IPS DF 4.7 (cell line): ENCODE measurements around the gene DPP6.

Source experiments
- DNase-seq: peaks from one replicate; pipeline ENCODE4 v3.0.0-alpha.2; 2013; ENCODE audit warnings: low spot score; ENCODE audit errors: extremely low read depth

DPP6 gene

GRCh38 chr7:154231732-154232131 lies 179.5 kb downstream of the DPP6 start:
- no peak for DNase-seq

- no peak for DNase-seq
These were observed 180.5 kb downstream of the DPP6 start for GRCh38 chr7:154232700-154233099.

- DNase-seq = no peak
These were observed 189.8 kb downstream of the DPP6 start for GRCh38 chr7:154241988-154242387.

- no peak for DNase-seq
These were observed 190.5 kb downstream of the DPP6 start for GRCh38 chr7:154242709-154243108.

- no peak for DNase-seq
These were observed 199.8 kb downstream of the DPP6 start for GRCh38 chr7:154252046-154252445.

GRCh38 chr7:154253810-154254209 lies 201.6 kb downstream of the DPP6 start:
- DNase-seq = no peak

- no peak for DNase-seq
These were observed 203.1 kb downstream of the DPP6 start for GRCh38 chr7:154255324-154255723.

- DNase-seq = no peak
These were observed 204.0 kb downstream of the DPP6 start for GRCh38 chr7:154256150-154256549.

GRCh38 chr7:154259396-154259795 lies 207.2 kb downstream of the DPP6 start:
- DNase-seq = no peak

GRCh38 chr7:154287356-154287755 lies 235.2 kb downstream of the DPP6 start:
- no peak for DNase-seq

GRCh38 chr7:154289119-154289518 lies 236.9 kb downstream of the DPP6 start:
- DNase-seq = no peak

- no peak for DNase-seq
These were observed 244.2 kb downstream of the DPP6 start for GRCh38 chr7:154296443-154296842.

- DNase-seq = no peak
These were observed 247.5 kb downstream of the DPP6 start for GRCh38 chr7:154299736-154300135.

- DNase-seq = no peak
These were observed 250.2 kb downstream of the DPP6 start for GRCh38 chr7:154302380-154302779.

- DNase-seq = no peak
These were observed 252.0 kb downstream of the DPP6 start for GRCh38 chr7:154304231-154304630.

- DNase-seq = no peak
These were observed 252.8 kb downstream of the DPP6 start for GRCh38 chr7:154304740-154305700.

- DNase-seq = no peak
These were observed 253.8 kb downstream of the DPP6 start for GRCh38 chr7:154306036-154306435.

GRCh38 chr7:154308928-154309327 lies 256.7 kb downstream of the DPP6 start:
- no peak for DNase-seq

- no peak for DNase-seq
These were observed 257.9 kb downstream of the DPP6 start for GRCh38 chr7:154310114-154310513.

GRCh38 chr7:154324196-154324595 lies 272.0 kb downstream of the DPP6 start:
- no peak for DNase-seq

GRCh38 chr7:154326421-154326820 lies 274.2 kb downstream of the DPP6 start:
- no peak for DNase-seq

- DNase-seq = no peak
These were observed 278.1 kb downstream of the DPP6 start for GRCh38 chr7:154330318-154330717.
